CD4-positive, alpha-beta memory T cell (primary cell): ENCODE measurements around the gene SP7. TPM values are rescaled to one million over a fixed set of nuclear protein-coding genes. Genes with fewer than 3 reads are reported as not detected.
A peak's percentile ranks its signal among the peaks of the same experiment; 100 is the strongest.
"Not testable (repeated sequence)": the region's sequence is repeated elsewhere in the genome, so short reads cannot be mapped to it uniquely, and the experiment has no call there.

ENCODE experiments used
- CTCF ChIA-PET: fragments of 350-600 bp; sonication (Branson Sonifier 250); formaldehyde crosslinking; loops from one replicate; lab custom pipeline; 2021; ENCODE audit warnings: inconsistent platforms; ENCODE audit not compliant: partially characterized antibody; lab: Charles Lee
- POLR2A ChIA-PET: fragments of 350-600 bp; sonication (Branson Sonifier 250); formaldehyde crosslinking; loops from one replicate; lab custom pipeline; 2021; ENCODE audit not compliant: partially characterized antibody; lab: Charles Lee
- DNase-seq, 5 donors: peaks; one replicate each; pipeline versions ENCODE4 v3.0.0 to v3.0.0-alpha.2; 2020 to 2022; ENCODE audit warnings: mixed read lengths in 1 of 5
- H3K27ac ChIP-seq: one replicate; pipeline ENCODE4 v1.7.0; 2013; ENCODE audit warnings: low read depth, low read length
- H3K27me3 ChIP-seq: 2 replicates; pipeline ENCODE4 v1.7.0; 2013; ENCODE audit warnings: mild to moderate bottlenecking, low read length, moderate library complexity; ENCODE audit not compliant: insufficient read depth
- H3K36me3 ChIP-seq: 2 replicates; pipeline ENCODE4 v1.7.0; 2013; ENCODE audit warnings: mild to moderate bottlenecking, low read length, moderate library complexity; ENCODE audit not compliant: insufficient read depth
- H3K4me1 ChIP-seq: 2 replicates; pipeline ENCODE4 v1.7.0; 2013; ENCODE audit warnings: mild to moderate bottlenecking, low read length, moderate library complexity; ENCODE audit not compliant: insufficient read depth
- H3K4me3 ChIP-seq, 2 donors: one replicate each; pipeline ENCODE4 v1.7.0; 2013; ENCODE audit warnings: low read length in 2 of 2, mild to moderate bottlenecking in 1 of 2
- H3K9me3 ChIP-seq, 2 donors: one replicate each; pipeline ENCODE4 v1.7.0; 2013; ENCODE audit warnings: low read length in 2 of 2, control low read depth in 1 of 2; ENCODE audit not compliant: control insufficient read depth in 1 of 2
- H3K27ac Mint-ChIP-seq, 7 donors: one replicate each; pipeline ENCODE4 v1.8.0; 2020 to 2021; ENCODE audit warnings: mixed read lengths in 7 of 7, mild to moderate bottlenecking in 6 of 7, inconsistent platforms in 3 of 7, moderate library complexity in 3 of 7
- H3K27me3 Mint-ChIP-seq, 2 donors: one replicate each; pipeline ENCODE4 v1.8.0; 2020 to 2021; ENCODE audit warnings: mixed read lengths in 2 of 2
- H3K36me3 Mint-ChIP-seq, 2 donors: one replicate each; pipeline ENCODE4 v1.8.0; 2020 to 2021; ENCODE audit warnings: mixed read lengths in 2 of 2, inconsistent platforms in 1 of 2, mild to moderate bottlenecking in 1 of 2
- H3K4me1 Mint-ChIP-seq, 4 donors: one replicate each; pipeline ENCODE4 v1.8.0; 2020 to 2021; ENCODE audit warnings: mixed read lengths in 4 of 4, mild to moderate bottlenecking in 1 of 4
- H3K4me3 Mint-ChIP-seq, 8 donors: one replicate each; pipeline ENCODE4 v1.8.0; 2020 to 2021; ENCODE audit warnings: mixed read lengths in 8 of 8, mild to moderate bottlenecking in 7 of 8, moderate library complexity in 6 of 8, inconsistent platforms in 3 of 8
- H3K9me3 Mint-ChIP-seq, 8 donors: one replicate each; pipeline ENCODE4 v1.8.0; 2020 to 2021; ENCODE audit warnings: mixed read lengths in 8 of 8, mild to moderate bottlenecking in 5 of 8, inconsistent platforms in 3 of 8, moderate library complexity in 1 of 8
- intact Hi-C: fragments of 100-400 bp; cut with micrococcal nuclease; formaldehyde crosslinking; loops from one replicate; pipeline ENCODE4 v1.15.1; 2023
- polyA plus RNA-seq, 2 donors: library from polyadenylated mRNA; unstranded; fragments of 300-500 nt; fragmentation: Illumina TruSeq; gene quantifications; one replicate each; pipeline ENCODE4 v1.2.3, GENCODE V29; 2021
- total RNA-seq, 2 experiments: library from RNA; stranded (reverse); gene quantifications; one replicate each; pipeline ENCODE4 v1.2.3, GENCODE V29; 2021

SP7 gene
- total and polyA plus RNA-seq, 4 experiments from 2014 or later: not detected

GRCh38 chr12:53332744-53333143 lies 3.4 kb downstream of the SP7 start:
- Mint-ChIP-seq H3K27ac (no peak overlapping the region), H3K9me3 (no peaks in the 10 kb centered on the region), H3K4me1 (peaks cover 0 to 6% (median under 1%) of the 10 kb centered on the region in 4 donors), H3K27me3 (peaks cover 14 to 46% of the 10 kb centered on the region in 2 donors), H3K36me3 (no peaks in the 10 kb centered on the region), H3K4me3 (no peak overlapping the region)
- H3K4me3 ChIP-seq: no peak overlapping the region
- no peaks in the 10 kb centered on the region for H3K9me3 ChIP-seq
- ChIA-PET POLR2A (interaction anchor here (2.5 kb wide), 1 partner anchor 11 kb away, joined by 8 read pairs; the partner anchor contains the start of gene AAAS), CTCF (interaction anchor here (0.7 to 1.0 kb wide), 3 partner anchors 11 to 235 kb away, joined by 3 to 5 read pairs (median 3); partner anchors contain the start of genes AAAS and IGFBP6)
- no peaks in the 10 kb centered on the region for H3K4me1 ChIP-seq
- no peak for DNase-seq
- peaks cover 16% of the 10 kb centered on the region for H3K27me3 ChIP-seq
- intact Hi-C loops: no loop called here
- no peak overlapping the region for H3K27ac ChIP-seq
- H3K36me3 ChIP-seq: no peaks in the 10 kb centered on the region

GRCh38 chr12:53332339-53332738 lies 3.8 kb downstream of the SP7 start:
- H3K4me1 ChIP-seq, H3K27ac ChIP-seq, H3K4me1 Mint-ChIP-seq, H3K36me3 Mint-ChIP-seq, H3K4me3 ChIP-seq, H3K9me3 Mint-ChIP-seq, H3K36me3 ChIP-seq, H3K9me3 ChIP-seq, intact Hi-C loops, DNase-seq: not testable (repeated sequence)
- CTCF ChIA-PET: interaction anchor here (0.7 to 2.6 kb wide), 6 partner anchors 11 to 235 kb away, joined by 3 to 8 read pairs (median 3); partner anchors contain the start of genes AAAS and IGFBP6
- POLR2A ChIA-PET: interaction anchor here (2.5 kb wide), 1 partner anchor 11 kb away, joined by 8 read pairs; the partner anchor contains the start of gene AAAS
- H3K27ac Mint-ChIP-seq: peak overlapping the region in 1 of 7 donors; percentile 64
- peak overlapping the region in 1 of 8 donors; percentile 18 for H3K4me3 Mint-ChIP-seq
- H3K27me3 ChIP-seq: peaks cover 12% of the 10 kb centered on the region
- H3K27me3 Mint-ChIP-seq: peaks cover 13 to 42% of the 10 kb centered on the region in 2 donors

- Mint-ChIP-seq H3K4me1 (peaks cover 0 to 9% (median 1%) of the 10 kb centered on the region in 4 donors), H3K27ac (no peak overlapping the region)
Observed at GRCh38 chr12:53330671-53331070, 5.5 kb downstream of the SP7 start.

GRCh38 chr12:53328043-53328435 lies 8.1 kb downstream of the SP7 start:
- no peak overlapping the region for H3K27ac Mint-ChIP-seq
- POLR2A ChIA-PET: interaction anchor here (1.2 to 8.2 kb wide), 2 partner anchors 17 to 60 kb away, joined by 7 to 111 read pairs; partner anchors contain the start of gene ESPL1
- intact Hi-C loops: no loop called here

More at GRCh38 chr12:53330671-53331070, 5.5 kb downstream of the SP7 start:
- no peak for DNase-seq
- Mint-ChIP-seq H3K27me3 (peaks cover 5 to 29% of the 10 kb centered on the region in 2 donors), H3K36me3 (no peaks in the 10 kb centered on the region), H3K4me3 (no peak overlapping the region), H3K9me3 (no peaks in the 10 kb centered on the region)
- no peak overlapping the region for H3K27ac ChIP-seq
- ChIA-PET POLR2A (interaction anchor here (2.5 kb wide), 1 partner anchor 9 kb away, joined by 8 read pairs; the partner anchor contains the start of gene AAAS), CTCF (interaction anchor here (0.5 to 14.0 kb wide), 4 partner anchors 9 to 118 kb away, joined by 3 to 294 read pairs (median 7); partner anchors contain the start of gene AAAS)
- no peaks in the 10 kb centered on the region for H3K36me3 ChIP-seq
- H3K27me3 ChIP-seq: peaks cover 3% of the 10 kb centered on the region
- intact Hi-C loops: no loop called here
- no peak overlapping the region for H3K4me3 ChIP-seq
- peaks cover 5% of the 10 kb centered on the region for H3K4me1 ChIP-seq
- H3K9me3 ChIP-seq: no peaks in the 10 kb centered on the region

GRCh38 chr12:53327435-53328042 lies 8.6 kb downstream of the SP7 start:
- Histone ChIP-seq H3K36me3 (no peaks in the 10 kb centered on the region), H3K4me3 (no peak overlapping the region), H3K4me1 (peaks cover 23% of the 10 kb centered on the region), H3K27ac (no peak overlapping the region), H3K27me3 (no peaks in the 10 kb centered on the region), H3K9me3 (no peaks in the 10 kb centered on the region)
- ChIA-PET CTCF (interaction anchor here (0.6 to 14.0 kb wide), 13 partner anchors 10 to 184 kb away, joined by 3 to 294 read pairs (median 4); partner anchors contain the start of genes NPFF and PFDN5), POLR2A (interaction anchor here (1.1 to 8.2 kb wide), 4 partner anchors 17 to 94 kb away, joined by 3 to 111 read pairs (median 5); partner anchors contain the start of genes ESPL1 and PFDN5)
- Mint-ChIP-seq H3K27ac (peak overlapping the region in 2 of 7 donors; percentile 23 to 72), H3K9me3 (no peaks in the 10 kb centered on the region), H3K36me3 (peaks cover 0 to 7% of the 10 kb centered on the region in 2 donors), H3K4me1 (peaks cover 7 to 28% (median 14%) of the 10 kb centered on the region in 4 donors), H3K4me3 (peak overlapping the region in 4 of 8 donors; percentile 12 to 87 (median 43)), H3K27me3 (peaks cover 3 to 13% of the 10 kb centered on the region in 2 donors)
- intact Hi-C loops: no loop called here
- DNase-seq: no peak

More at GRCh38 chr12:53328043-53328435, 8.1 kb downstream of the SP7 start:
- peaks cover 18% of the 10 kb centered on the region for H3K4me1 ChIP-seq
- H3K4me3 Mint-ChIP-seq: no peak overlapping the region
- no peaks in the 10 kb centered on the region for H3K9me3 Mint-ChIP-seq
- no peak overlapping the region for H3K4me3 ChIP-seq
- H3K27me3 Mint-ChIP-seq: peaks cover 3 to 13% of the 10 kb centered on the region in 2 donors
- peaks cover 6 to 23% (median 11%) of the 10 kb centered on the region in 4 donors for H3K4me1 Mint-ChIP-seq
- no peak overlapping the region for H3K27ac ChIP-seq
- H3K36me3 ChIP-seq: no peaks in the 10 kb centered on the region
- H3K9me3 ChIP-seq: no peaks in the 10 kb centered on the region
- H3K27me3 ChIP-seq: no peaks in the 10 kb centered on the region
- peaks cover 0 to 7% of the 10 kb centered on the region in 2 donors for H3K36me3 Mint-ChIP-seq
- DNase-seq: no peak
- CTCF ChIA-PET: interaction anchor here (0.8 to 14.0 kb wide), 8 partner anchors 11 to 184 kb away, joined by 3 to 294 read pairs (median 5); partner anchors contain the start of genes NPFF and PFDN5

- H3K4me1 ChIP-seq: peaks cover 31% of the 10 kb centered on the region
- peak overlapping the region in 5 of 7 donors; percentile 47 to 78 (median 64) for H3K27ac Mint-ChIP-seq
- no peaks in the 10 kb centered on the region for H3K9me3 ChIP-seq
- no peak overlapping the region for H3K4me3 ChIP-seq
- peaks cover 9 to 33% (median 17%) of the 10 kb centered on the region in 4 donors for H3K4me1 Mint-ChIP-seq
- DNase-seq: no peak
- POLR2A ChIA-PET: interaction anchor here (0.8 to 8.2 kb wide), 5 partner anchors 13 to 95 kb away, joined by 3 to 111 read pairs (median 3); partner anchors contain the start of genes ESPL1 and PFDN5
- no peaks in the 10 kb centered on the region for H3K36me3 ChIP-seq
- CTCF ChIA-PET: interaction anchor here (0.6 to 14.0 kb wide), 9 partner anchors 19 to 182 kb away, joined by 3 to 294 read pairs (median 4); partner anchors contain the start of gene NPFF
- H3K27me3 ChIP-seq: no peaks in the 10 kb centered on the region
- no peaks in the 10 kb centered on the region for H3K9me3 Mint-ChIP-seq
- H3K27me3 Mint-ChIP-seq: peaks cover 2 to 7% of the 10 kb centered on the region in 2 donors
- peaks cover 0 to 7% of the 10 kb centered on the region in 2 donors for H3K36me3 Mint-ChIP-seq
- H3K27ac ChIP-seq: no peak overlapping the region
- intact Hi-C loops: no loop called here
- peak overlapping the region; percentile 72 to 87 (median 82) for H3K4me3 Mint-ChIP-seq
Observed at GRCh38 chr12:53326460-53327185, 9.5 kb downstream of the SP7 start.
